ENCODE data around the gene ACTR3. TPM values are rescaled to one million over a fixed set of nuclear protein-coding genes. Genes with fewer than 3 reads are reported as not detected.

The ACTR3 gene
- total RNA-seq, 1 donor from 2014 or later, result 495 TPM

DNA sequence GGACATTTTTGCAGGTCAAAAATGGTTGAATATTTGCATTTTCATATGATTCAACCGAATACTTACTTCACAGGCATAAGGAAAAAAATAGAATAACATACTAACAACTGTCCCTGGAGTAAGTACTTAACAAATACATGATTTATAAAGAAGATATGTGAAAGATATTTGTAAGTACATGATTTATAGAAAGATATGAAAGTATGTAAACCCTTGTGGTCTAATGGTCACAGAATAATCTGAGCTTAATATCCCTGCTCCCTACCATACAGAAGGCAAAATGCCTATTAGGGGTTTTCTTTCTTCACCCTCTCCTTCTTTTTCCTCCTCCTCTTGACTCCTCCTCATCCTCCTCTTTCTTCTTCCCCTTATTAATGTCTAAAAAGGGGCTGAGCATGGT, 20.6 kb upstream of the ACTR3 start:
- H3K4me1 Mint-ChIP-seq (ENCODE audit: low read depth, unreplicated experiment), result peaks cover 13% of the 10 kb centered on the region
- Histone ChIP-seq H3K4me1 (ENCODE audit: insufficient read depth, low read length) (peaks cover 9% of the 10 kb centered on the region), H3K4me2 (ENCODE audit: low read length) (no peak overlapping the region), H2AFZ (ENCODE audit: low read depth, low read length) (no peak overlapping the region), H3K4me3 (ENCODE audit: insufficient read depth, low read depth, low read length) (no peak overlapping the region), H4K20me1 (ENCODE audit: insufficient read depth, low read length) (no peaks in the 10 kb centered on the region), H3K36me3 (ENCODE audit: insufficient read depth, low read length) (no peaks in the 10 kb centered on the region), H3K79me2 (ENCODE audit: insufficient read depth, low read length) (no peaks in the 10 kb centered on the region), H3K9ac (ENCODE audit: low read length) (no peak overlapping the region), H3K27me3 (ENCODE audit: insufficient read depth, low read length) (no peaks in the 10 kb centered on the region), H3K9me3 (ENCODE audit: insufficient read depth, low read depth, low read length) (no peaks in the 10 kb centered on the region), H3K27ac (ENCODE audit: low read depth, low read length) (no peak overlapping the region)
- no peaks in the 10 kb centered on the region for H3K9me3 Mint-ChIP-seq (ENCODE audit: unreplicated experiment)
- FAIRE-seq, result no peak
- TF ChIP-seq CTCF (IDR thresholded peaks at IDR 0.05; ENCODE audit: insufficient read depth, low read depth, low read length) (no peak), EZH2 (IDR thresholded peaks at IDR 0.05; ENCODE audit: insufficient read depth, low read length) (no peak)
- H3K27me3 Mint-ChIP-seq (ENCODE audit: low read depth, unreplicated experiment), result no peaks in the 10 kb centered on the region
- H3K27ac Mint-ChIP-seq (ENCODE audit: unreplicated experiment), result no peak overlapping the region
- no peaks in the 10 kb centered on the region for H3K36me3 Mint-ChIP-seq (ENCODE audit: low read depth, unreplicated experiment)
- DNase-seq (ENCODE audit: low read depth), result no peak
- H3K4me3 Mint-ChIP-seq (ENCODE audit: unreplicated experiment), result no peak overlapping the region

DNA sequence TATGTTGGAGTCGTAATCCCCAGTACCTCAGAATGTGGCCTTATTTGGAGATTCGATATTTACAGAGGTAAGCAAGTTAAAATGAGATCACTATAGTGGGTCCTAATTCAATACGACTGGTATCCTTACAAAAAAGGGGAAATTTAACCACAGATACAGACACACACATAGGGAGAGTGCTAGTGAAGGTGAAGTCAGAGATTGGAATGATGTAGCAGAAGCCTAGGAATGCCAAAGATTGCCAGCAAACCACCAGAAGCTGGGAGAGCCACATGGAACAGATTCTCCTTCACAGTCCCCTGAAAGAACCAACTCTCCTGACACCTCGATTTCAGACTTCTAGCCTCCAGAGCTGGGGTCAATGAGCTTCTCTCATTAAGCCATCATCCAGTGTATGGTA, 17.7 kb upstream of the ACTR3 start:
- H3K4me3 Mint-ChIP-seq (ENCODE audit: unreplicated experiment), result no peak overlapping the region
- H3K36me3 ChIP-seq (ENCODE audit: insufficient read depth, low read length), result no peaks in the 10 kb centered on the region
- H3K4me2 ChIP-seq (ENCODE audit: low read length), result peak overlapping the region; percentile 59
- no peaks in the 10 kb centered on the region for H3K9me3 Mint-ChIP-seq (ENCODE audit: unreplicated experiment)
- H2AFZ ChIP-seq (ENCODE audit: low read depth, low read length), result no peak overlapping the region
- H3K9ac ChIP-seq (ENCODE audit: low read length), result no peak overlapping the region
- no peaks in the 10 kb centered on the region for H3K27me3 Mint-ChIP-seq (ENCODE audit: low read depth, unreplicated experiment)
- H3K27me3 ChIP-seq (ENCODE audit: insufficient read depth, low read length), result no peaks in the 10 kb centered on the region
- peaks cover 2% of the 10 kb centered on the region for H3K36me3 Mint-ChIP-seq (ENCODE audit: low read depth, unreplicated experiment)
- H3K79me2 ChIP-seq (ENCODE audit: insufficient read depth, low read length), result no peaks in the 10 kb centered on the region
- peaks cover 14% of the 10 kb centered on the region for H3K4me1 Mint-ChIP-seq (ENCODE audit: low read depth, unreplicated experiment)
- peak overlapping the region; percentile 95 for H3K27ac Mint-ChIP-seq (ENCODE audit: unreplicated experiment)
- TF ChIP-seq EZH2 (IDR thresholded peaks at IDR 0.05; ENCODE audit: insufficient read depth, low read length), result no peak
- no peak for TF ChIP-seq CTCF (IDR thresholded peaks at IDR 0.05; ENCODE audit: insufficient read depth, low read depth, low read length)
- FAIRE-seq (peak; percentile 86), DNase-seq (ENCODE audit: low read depth) (peak; percentile 90)
- H4K20me1 ChIP-seq (ENCODE audit: insufficient read depth, low read length), result no peaks in the 10 kb centered on the region
- no peaks in the 10 kb centered on the region for H3K9me3 ChIP-seq (ENCODE audit: insufficient read depth, low read depth, low read length)
- peaks cover 9% of the 10 kb centered on the region for H3K4me1 ChIP-seq (ENCODE audit: insufficient read depth, low read length)
- H3K27ac ChIP-seq (ENCODE audit: low read depth, low read length), result peak overlapping the region; percentile 62
- H3K4me3 ChIP-seq (ENCODE audit: insufficient read depth, low read depth, low read length), result no peak overlapping the region

- TF ChIP-seq EZH2 (IDR thresholded peaks at IDR 0.05; ENCODE audit: insufficient read depth, low read length) (no peak), CTCF (IDR thresholded peaks at IDR 0.05; ENCODE audit: insufficient read depth, low read depth, low read length) (no peak)
- Histone ChIP-seq H3K9ac (ENCODE audit: low read length) (no peak overlapping the region), H3K9me3 (ENCODE audit: insufficient read depth, low read depth, low read length) (no peaks in the 10 kb centered on the region), H3K36me3 (ENCODE audit: insufficient read depth, low read length) (no peaks in the 10 kb centered on the region), H2AFZ (ENCODE audit: low read depth, low read length) (no peak overlapping the region), H3K79me2 (ENCODE audit: insufficient read depth, low read length) (no peaks in the 10 kb centered on the region), H4K20me1 (ENCODE audit: insufficient read depth, low read length) (no peaks in the 10 kb centered on the region), H3K4me1 (ENCODE audit: insufficient read depth, low read length) (peaks cover 19% of the 10 kb centered on the region), H3K27me3 (ENCODE audit: insufficient read depth, low read length) (no peaks in the 10 kb centered on the region), H3K27ac (ENCODE audit: low read depth, low read length) (no peak overlapping the region), H3K4me3 (ENCODE audit: insufficient read depth, low read depth, low read length) (no peak overlapping the region), H3K4me2 (ENCODE audit: low read length) (no peak overlapping the region)
- H3K27ac Mint-ChIP-seq (ENCODE audit: unreplicated experiment), result no peak overlapping the region
- H3K4me3 Mint-ChIP-seq (ENCODE audit: unreplicated experiment), result no peak overlapping the region
- H3K36me3 Mint-ChIP-seq (ENCODE audit: low read depth, unreplicated experiment), result peaks cover 2% of the 10 kb centered on the region
- DNase-seq (ENCODE audit: low read depth) (no peak), FAIRE-seq (no peak)
- H3K9me3 Mint-ChIP-seq (ENCODE audit: unreplicated experiment), result no peaks in the 10 kb centered on the region
- no peaks in the 10 kb centered on the region for H3K27me3 Mint-ChIP-seq (ENCODE audit: low read depth, unreplicated experiment)
- H3K4me1 Mint-ChIP-seq (ENCODE audit: low read depth, unreplicated experiment), result peaks cover 22% of the 10 kb centered on the region
Measured at GRCh38 chr2:113873867-113874266, 16.0 kb upstream of the ACTR3 start.
